Rectal smooth muscle tissue (tissue), 1 donor: ENCODE measurements around the gene OSTF1.
A peak's percentile ranks its signal among the peaks of the same experiment; 100 is the strongest.

ENCODE experiments used
- H3K27ac ChIP-seq: one replicate; pipeline ENCODE4 v1.7.0; 2013; ENCODE audit warnings: low read depth, low read length, inconsistent platforms
- H3K27me3 ChIP-seq: one replicate; pipeline ENCODE4 v1.7.0; 2013; ENCODE audit warnings: low read length; ENCODE audit not compliant: control insufficient read depth, insufficient read depth
- H3K36me3 ChIP-seq: one replicate; pipeline ENCODE4 v1.7.0; 2013; ENCODE audit warnings: low read length; ENCODE audit not compliant: control insufficient read depth, insufficient read depth
- H3K4me1 ChIP-seq: one replicate; pipeline ENCODE4 v1.7.0; 2013; ENCODE audit warnings: low read length; ENCODE audit not compliant: control insufficient read depth, insufficient read depth
- H3K4me3 ChIP-seq: one replicate; pipeline ENCODE4 v1.7.0; 2013; ENCODE audit warnings: low read length
- H3K9ac ChIP-seq: one replicate; pipeline ENCODE4 v1.7.0; 2013; ENCODE audit warnings: low read length

The OSTF1 gene

GRCh38 chr9:75088646-75089372 is 495 bp downstream of the OSTF1 start:
- Histone ChIP-seq H3K27me3 (no peaks in the 10 kb centered on the region), H3K4me3 (peak overlapping the region; percentile 94), H3K27ac (peak overlapping the region; percentile 87), H3K4me1 (no peaks in the 10 kb centered on the region), H3K9ac (peak overlapping the region; percentile 92), H3K36me3 (no peaks in the 10 kb centered on the region)

GRCh38 chr9:75089373-75089766 is 1.1 kb downstream of the OSTF1 start:
- no peaks in the 10 kb centered on the region for H3K4me1 ChIP-seq
- peak overlapping the region; percentile 21 for H3K27ac ChIP-seq
- H3K9ac ChIP-seq = no peak overlapping the region

GRCh38 chr9:75090579-75090978 is 2.3 kb downstream of the OSTF1 start:
- no peaks in the 10 kb centered on the region for H3K4me1 ChIP-seq
- H3K36me3 ChIP-seq = no peaks in the 10 kb centered on the region

More at GRCh38 chr9:75089373-75089766, 1.1 kb downstream of the OSTF1 start:
- Histone ChIP-seq H3K4me3 (peak overlapping the region; percentile 94), H3K27me3 (no peaks in the 10 kb centered on the region), H3K36me3 (no peaks in the 10 kb centered on the region)

DNA sequence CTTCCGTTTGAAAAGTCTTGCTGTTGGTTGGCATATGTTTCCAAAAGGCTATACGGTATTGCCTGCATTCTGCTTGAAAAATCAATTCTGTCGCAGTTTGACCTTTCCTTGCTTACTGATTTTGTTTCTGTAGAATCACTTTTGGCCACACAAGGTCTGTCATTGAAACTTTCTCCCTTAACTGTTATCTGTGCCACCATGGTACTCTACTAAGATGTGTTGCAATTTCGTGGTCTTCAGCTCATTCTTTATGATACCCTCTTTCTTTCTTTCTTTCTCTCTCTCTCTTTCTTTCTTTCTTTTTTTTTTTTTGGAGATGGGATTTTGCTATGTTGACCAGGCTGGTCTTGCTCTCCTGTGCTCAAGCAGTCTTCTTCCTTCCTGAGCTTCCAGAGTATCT is 4.5 kb downstream of the OSTF1 start:
- Histone ChIP-seq H3K4me3 (no peak overlapping the region), H3K9ac (no peak overlapping the region), H3K4me1 (no peaks in the 10 kb centered on the region), H3K36me3 (no peaks in the 10 kb centered on the region), H3K27ac (no peak overlapping the region), H3K27me3 (no peaks in the 10 kb centered on the region)

More at GRCh38 chr9:75090579-75090978, 2.3 kb downstream of the OSTF1 start:
- Histone ChIP-seq H3K9ac (no peak overlapping the region), H3K4me3 (no peak overlapping the region), H3K27me3 (no peaks in the 10 kb centered on the region), H3K27ac (no peak overlapping the region)

DNA sequence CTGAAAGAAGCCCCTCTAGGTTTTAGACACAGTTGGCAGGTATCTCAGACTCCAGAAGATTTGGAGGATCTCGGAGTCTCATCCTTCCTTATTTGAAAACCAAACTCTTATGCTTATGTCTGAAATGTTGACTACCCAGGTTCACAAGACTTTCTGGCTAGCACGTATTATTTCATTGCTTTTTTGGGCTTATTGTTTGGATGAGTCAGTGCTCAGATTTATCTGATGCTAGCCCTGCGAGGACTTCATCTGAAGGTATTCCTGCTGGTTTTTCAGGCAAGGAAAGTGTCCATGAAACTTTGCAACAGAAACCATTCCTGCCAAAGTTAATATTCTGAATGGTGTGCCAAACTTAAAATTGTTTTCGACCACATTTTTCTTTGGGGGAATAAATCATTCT is 8.5 kb downstream of the OSTF1 start:
- Histone ChIP-seq H3K27me3 (no peaks in the 10 kb centered on the region), H3K4me3 (no peak overlapping the region), H3K4me1 (no peaks in the 10 kb centered on the region), H3K9ac (no peak overlapping the region), H3K36me3 (no peaks in the 10 kb centered on the region), H3K27ac (no peak overlapping the region)

GRCh38 chr9:75101004-75101588 is 12.8 kb downstream of the OSTF1 start:
- no peaks in the 10 kb centered on the region for H3K36me3 ChIP-seq
- H3K9ac ChIP-seq = no peak overlapping the region
- no peaks in the 10 kb centered on the region for H3K27me3 ChIP-seq
- H3K4me3 ChIP-seq = no peak overlapping the region
- no peak overlapping the region for H3K27ac ChIP-seq
- no peaks in the 10 kb centered on the region for H3K4me1 ChIP-seq

GRCh38 chr9:75102177-75102790 is 14.0 kb downstream of the OSTF1 start:
- Histone ChIP-seq H3K4me3 (no peak overlapping the region), H3K4me1 (no peaks in the 10 kb centered on the region), H3K27me3 (no peaks in the 10 kb centered on the region), H3K27ac (no peak overlapping the region), H3K36me3 (no peaks in the 10 kb centered on the region), H3K9ac (no peak overlapping the region)

- Histone ChIP-seq H3K4me1 (no peaks in the 10 kb centered on the region), H3K4me3 (no peak overlapping the region), H3K36me3 (no peaks in the 10 kb centered on the region), H3K27ac (no peak overlapping the region), H3K27me3 (no peaks in the 10 kb centered on the region), H3K9ac (no peak overlapping the region)
Measured at GRCh38 chr9:75104607-75105006, 16.3 kb downstream of the OSTF1 start.

- Histone ChIP-seq H3K9ac (no peak overlapping the region), H3K27ac (no peak overlapping the region), H3K27me3 (no peaks in the 10 kb centered on the region), H3K4me3 (no peak overlapping the region), H3K36me3 (no peaks in the 10 kb centered on the region), H3K4me1 (no peaks in the 10 kb centered on the region)
Measured at GRCh38 chr9:75105019-75105540, 16.8 kb downstream of the OSTF1 start.

- Histone ChIP-seq H3K4me3 (no peak overlapping the region), H3K36me3 (no peaks in the 10 kb centered on the region), H3K4me1 (no peaks in the 10 kb centered on the region), H3K27ac (no peak overlapping the region), H3K27me3 (no peaks in the 10 kb centered on the region), H3K9ac (no peak overlapping the region)
Measured at GRCh38 chr9:75105841-75106240, 17.5 kb downstream of the OSTF1 start.

DNA sequence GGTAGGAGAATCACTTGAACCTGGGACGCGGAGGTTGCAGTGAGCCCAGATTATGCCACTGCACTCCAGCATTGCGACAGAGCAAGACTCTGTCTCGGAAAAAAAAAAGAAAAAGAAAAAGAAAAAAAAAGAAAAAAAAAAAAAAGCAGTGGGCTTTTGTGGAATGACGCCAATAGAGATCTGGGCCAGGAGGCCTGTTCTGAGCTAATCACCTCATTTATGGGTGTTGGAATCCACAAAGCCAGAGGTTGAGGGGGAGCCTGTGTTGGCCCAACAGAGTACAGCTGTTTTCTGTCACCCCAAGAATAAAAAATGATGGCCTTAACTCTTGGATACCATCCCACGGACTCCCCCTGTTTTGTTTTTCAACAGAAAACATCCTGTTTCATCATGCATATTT is 18.5 kb downstream of the OSTF1 start:
- Histone ChIP-seq H3K4me1 (no peaks in the 10 kb centered on the region), H3K27me3 (no peaks in the 10 kb centered on the region), H3K36me3 (no peaks in the 10 kb centered on the region), H3K4me3 (no peak overlapping the region), H3K9ac (no peak overlapping the region), H3K27ac (no peak overlapping the region)

DNA sequence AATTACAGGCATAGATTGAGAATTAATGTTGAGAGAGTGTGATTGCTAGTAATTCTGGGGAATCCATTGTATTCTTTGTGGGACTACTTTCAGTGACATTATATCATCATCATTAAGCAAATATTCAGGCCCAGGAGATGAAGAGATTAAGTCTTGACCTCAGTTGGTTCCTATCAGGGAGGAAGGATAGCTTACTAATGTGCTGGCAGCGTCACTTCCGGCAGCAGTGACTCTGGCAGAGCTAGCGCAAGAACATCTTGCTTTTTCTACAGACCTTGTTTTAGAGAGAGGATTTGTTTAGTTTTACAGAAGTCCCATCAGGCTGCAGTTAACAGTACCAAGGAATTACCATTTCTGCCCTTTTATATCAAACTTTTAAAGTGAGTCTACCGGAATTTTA is 20.3 kb downstream of the OSTF1 start:
- Histone ChIP-seq H3K9ac (no peak overlapping the region), H3K27me3 (no peaks in the 10 kb centered on the region), H3K4me1 (no peaks in the 10 kb centered on the region), H3K4me3 (no peak overlapping the region), H3K36me3 (no peaks in the 10 kb centered on the region), H3K27ac (no peak overlapping the region)
